NT2/D1 (cell line): ENCODE results near the gene OR10H1.
A peak's percentile ranks its signal among the peaks of the same experiment; 100 is the strongest.
"Not testable (repeated sequence)": the region's sequence is repeated elsewhere in the genome, so short reads cannot be mapped to it uniquely, and the experiment has no call there.

ENCODE experiments used
- DNase-seq: peaks from one replicate; pipeline ENCODE4 v3.0.0-alpha.2; 2011; ENCODE audit warnings: low read depth, low spot score
- H3K27me3 ChIP-seq: 2 replicates; pipeline ENCODE4 v1.6.0; 2011; ENCODE audit warnings: mild to moderate bottlenecking; ENCODE audit not compliant: insufficient read length, insufficient read depth
- H3K36me3 ChIP-seq: 2 replicates; pipeline ENCODE4 v1.6.1; 2011; ENCODE audit warnings: mild to moderate bottlenecking, low read length, mixed read lengths; ENCODE audit not compliant: insufficient read depth, insufficient read length
- H3K4me1 ChIP-seq: 2 replicates; pipeline ENCODE4 v1.5.1; 2011; ENCODE audit not compliant: insufficient read depth, insufficient read length
- H3K4me3 ChIP-seq: 2 replicates; pipeline ENCODE4 v1.5.1; 2011; ENCODE audit warnings: low read depth; ENCODE audit not compliant: insufficient read length
- H3K9ac ChIP-seq: 2 replicates; pipeline ENCODE4 v1.6.0; 2011; ENCODE audit warnings: low read depth; ENCODE audit not compliant: insufficient read length
- H3K9me3 ChIP-seq: 2 replicates; pipeline ENCODE4 v1.5.1; 2011; ENCODE audit warnings: mild to moderate bottlenecking, low read length; ENCODE audit not compliant: insufficient read depth
- SUZ12 ChIP-seq: IDR thresholded peaks from 2 replicates; pipeline ENCODE4 v1.6.1; 2011; ENCODE audit not compliant: insufficient read length, insufficient read depth; ENCODE audit errors: extremely low read depth
- YY1 ChIP-seq: IDR thresholded peaks from 2 replicates; pipeline ENCODE4 v1.6.1; 2011; ENCODE audit not compliant: insufficient read length, insufficient read depth
- ZNF274 ChIP-seq: IDR thresholded peaks from 2 replicates; pipeline ENCODE4 v1.6.1; 2011; ENCODE audit warnings: mild to moderate bottlenecking, low read depth, low read length

Gene OR10H1

DNA sequence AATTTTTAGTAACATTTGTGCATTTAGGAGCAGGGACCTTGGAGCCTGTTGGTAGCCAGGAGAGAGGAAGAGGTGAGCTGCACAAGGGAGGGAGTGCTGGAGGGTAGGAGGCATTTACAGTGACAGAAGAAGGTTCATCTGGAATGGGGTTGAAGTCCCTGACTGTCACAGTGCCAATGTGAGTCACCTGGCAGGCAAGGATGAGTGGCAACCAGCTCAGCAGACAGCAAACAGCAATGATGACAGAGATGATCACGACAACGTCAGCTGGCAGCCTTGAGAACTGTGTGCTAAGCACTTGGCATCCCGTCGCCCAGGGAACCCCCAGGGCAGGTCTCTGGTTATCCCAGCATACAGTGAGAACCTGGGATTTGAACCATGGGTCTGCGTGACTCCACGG lies 25.4 kb downstream of the OR10H1 start:
- Histone ChIP-seq H3K9ac (no peak overlapping the region), H3K36me3 (no peaks in the 10 kb centered on the region), H3K4me3 (no peak overlapping the region), H3K9me3 (no peaks in the 10 kb centered on the region), H3K27me3 (peaks cover 3% of the 10 kb centered on the region), H3K4me1 (no peaks in the 10 kb centered on the region)
- no peak for DNase-seq
- TF ChIP-seq SUZ12 (no peak), ZNF274 (no peak), YY1 (no peak)

- H3K9me3 ChIP-seq: no peaks in the 10 kb centered on the region
Observed at GRCh38 chr19:15788594-15789270, 26.7 kb downstream of the OR10H1 start.

GRCh38 chr19:15787611-15788155 lies 27.8 kb downstream of the OR10H1 start, which contains the start of gene OR10H5:
TSS of gene OR10H5 (plus strand) at chr19:15787661. CDS start at chr19:15794049, 6,388 bp downstream.
- Histone ChIP-seq H3K27me3 (peaks cover 3% of the 10 kb centered on the region), H3K36me3 (no peaks in the 10 kb centered on the region), H3K4me3 (no peak within 1 kb of the TSS), H3K9me3 (no peaks in the 10 kb centered on the region), H3K9ac (no peak within 1 kb of the TSS), H3K4me1 (no peaks in the 10 kb centered on the region)
- TF ChIP-seq SUZ12 (no peak), YY1 (no peak), ZNF274 (no peak)
- no peak for DNase-seq

More at GRCh38 chr19:15788594-15789270, 26.7 kb downstream of the OR10H1 start:
- Histone ChIP-seq H3K4me3 (no peak overlapping the region), H3K4me1 (no peaks in the 10 kb centered on the region), H3K27me3 (peaks cover 3% of the 10 kb centered on the region), H3K36me3 (no peaks in the 10 kb centered on the region), H3K9ac (no peak overlapping the region)
- no peak for TF ChIP-seq YY1
- TF ChIP-seq SUZ12: no peak
- no peak for TF ChIP-seq ZNF274
- no peak for DNase-seq

- not testable (repeated sequence) for H3K4me3 ChIP-seq, H3K9ac ChIP-seq, H3K36me3 ChIP-seq, H3K9me3 ChIP-seq, H3K27me3 ChIP-seq, DNase-seq
- peaks cover 11% of the 10 kb centered on the region for H3K4me1 ChIP-seq
Observed at GRCh38 chr19:15782896-15783295, 32.6 kb downstream of the OR10H1 start.

GRCh38 chr19:15782211-15782610 lies 33.3 kb downstream of the OR10H1 start:
- no peaks in the 10 kb centered on the region for H3K36me3 ChIP-seq
- TF ChIP-seq ZNF274: no peak
- TF ChIP-seq YY1: no peak
- no peak for TF ChIP-seq SUZ12
- no peak overlapping the region for H3K9ac ChIP-seq
- DNase-seq: no peak
- H3K27me3 ChIP-seq: peaks cover 3% of the 10 kb centered on the region
- no peaks in the 10 kb centered on the region for H3K9me3 ChIP-seq
- no peak overlapping the region for H3K4me3 ChIP-seq
- H3K4me1 ChIP-seq: peaks cover 11% of the 10 kb centered on the region

DNA sequence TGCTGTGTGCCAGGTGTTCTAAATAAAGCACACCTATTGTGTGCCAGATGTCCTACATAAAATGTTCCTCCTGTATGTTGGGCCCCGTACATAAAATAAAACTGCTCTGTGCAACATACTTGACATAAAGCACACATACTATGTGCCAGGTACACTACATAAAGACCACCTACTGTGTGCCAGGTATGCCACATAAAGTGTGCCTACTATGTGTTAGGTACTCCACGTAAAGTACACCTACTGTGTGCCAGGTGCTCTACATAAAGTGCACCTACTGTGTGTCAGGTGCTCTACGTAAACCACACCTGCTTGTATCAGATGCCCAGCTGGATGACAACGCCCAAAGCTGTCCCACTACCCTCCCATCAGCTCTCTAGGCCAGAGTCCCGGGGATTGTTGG lies 33.8 kb downstream of the OR10H1 start:
- DNase-seq: no peak
- no peaks in the 10 kb centered on the region for H3K36me3 ChIP-seq
- no peak for TF ChIP-seq ZNF274
- TF ChIP-seq YY1: no peak
- TF ChIP-seq SUZ12: no peak
- no peaks in the 10 kb centered on the region for H3K9me3 ChIP-seq
- H3K27me3 ChIP-seq: peaks cover under 1% of the 10 kb centered on the region
- H3K4me3 ChIP-seq: no peak overlapping the region
- peaks cover 11% of the 10 kb centered on the region for H3K4me1 ChIP-seq
- H3K9ac ChIP-seq: no peak overlapping the region

DNA sequence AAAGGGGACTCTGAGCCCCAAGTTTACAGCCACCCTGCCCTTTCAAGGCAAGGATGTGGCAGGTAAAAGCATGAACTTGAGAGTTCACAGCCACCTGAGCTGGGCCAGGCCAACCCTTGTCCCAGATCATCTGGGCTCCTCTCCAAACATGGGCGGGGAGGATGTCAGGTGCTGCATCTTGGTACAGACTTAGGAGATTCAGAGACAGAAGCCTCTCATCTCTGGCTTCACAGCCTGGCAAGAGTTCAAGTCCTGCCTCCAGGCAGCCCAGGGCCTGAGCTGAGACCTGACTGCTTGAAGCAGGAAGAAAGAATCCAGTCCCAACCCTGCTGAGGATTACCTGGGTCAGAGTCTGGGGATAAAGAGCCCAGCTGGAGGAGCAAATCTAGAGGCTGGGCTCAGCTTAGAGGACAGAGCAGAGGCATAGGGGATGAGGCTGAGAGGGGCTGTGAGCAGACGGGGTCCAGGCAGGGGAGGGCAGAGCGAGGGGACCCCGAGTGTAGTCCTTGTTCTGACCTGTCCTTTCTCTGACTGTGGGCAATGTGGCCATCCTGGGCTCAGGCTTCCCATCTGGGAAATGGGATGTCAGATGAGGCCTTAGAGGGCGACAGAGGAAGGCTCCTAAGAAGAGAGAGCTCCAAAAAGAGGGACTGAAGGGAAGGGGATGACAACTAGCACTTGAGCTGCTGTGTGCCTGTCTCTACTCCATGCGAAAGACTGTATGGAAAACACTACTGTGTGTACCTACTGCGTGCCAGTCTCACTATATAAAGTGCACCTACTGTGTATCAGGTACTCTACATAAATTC lies 34.6 kb downstream of the OR10H1 start:
- TF ChIP-seq SUZ12 (no peak), ZNF274 (no peak), YY1 (no peak)

More for the DNA sequence above, 34.6 kb downstream of the OR10H1 start:
- Histone ChIP-seq H3K9me3 (no peaks in the 10 kb centered on the region), H3K4me1 (peaks cover 11% of the 10 kb centered on the region), H3K9ac (peak overlapping the region; percentile 32), H3K27me3 (peaks cover 7% of the 10 kb centered on the region), H3K36me3 (no peaks in the 10 kb centered on the region), H3K4me3 (no peak overlapping the region)
- no peak for DNase-seq
